GM12891 (cell line): ENCODE results near the gene RALGAPA1.

Source experiments
- POLR2AphosphoS5 ChIP-seq: IDR thresholded peaks from 2 replicates; pipeline ENCODE4 v1.6.1; 2011; ENCODE audit warnings: low read depth, low read length, control low read depth
- TAF1 ChIP-seq: IDR thresholded peaks from 2 replicates; pipeline ENCODE4 v1.6.1; 2011; ENCODE audit warnings: low read depth, low read length, control low read depth

DNA sequence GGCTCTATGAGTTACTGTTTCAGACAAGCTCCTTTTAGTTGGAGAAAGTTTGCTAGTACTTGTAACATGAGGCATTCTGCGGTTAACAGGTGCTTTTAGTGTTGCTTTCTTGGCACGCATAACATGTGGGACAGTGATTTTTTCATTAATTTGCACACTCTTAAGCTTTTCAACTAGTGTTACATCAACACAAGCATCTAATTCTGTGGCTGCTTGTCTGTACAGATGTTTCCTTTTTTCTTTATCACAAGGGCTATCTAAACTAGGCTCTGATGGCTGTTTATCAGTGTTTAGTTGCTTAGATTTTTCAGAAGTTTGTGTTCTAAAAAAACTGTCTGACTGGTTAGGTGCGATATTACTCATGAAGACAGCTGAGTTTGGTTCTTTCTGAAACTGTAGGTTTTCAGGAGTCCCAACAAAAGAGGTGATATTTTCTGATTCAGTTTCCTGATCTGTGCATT, 120.1 kb downstream of the RALGAPA1 start:
- TF ChIP-seq POLR2AphosphoS5 = no peak
- no peak for TF ChIP-seq TAF1
